GM11168 (cell line): ENCODE results near the gene GALNT18.

ENCODE experiments used
- in situ Hi-C: fragments of 300-500 bp; cut with MboI; formaldehyde crosslinking; loops from one replicate; pipeline ENCODE4 v1.12.0; 2022; ENCODE audit warnings: low sequenced_read_pairs; ENCODE audit not compliant: unreplicated experiment

Gene GALNT18

GRCh38 chr11:11536650-11537049 lies 85.2 kb downstream of the GALNT18 start:
- in situ Hi-C loops, result no loop called here

GRCh38 chr11:11535611-11536010 lies 86.2 kb downstream of the GALNT18 start:
- in situ Hi-C loops, result no loop called here

DNA sequence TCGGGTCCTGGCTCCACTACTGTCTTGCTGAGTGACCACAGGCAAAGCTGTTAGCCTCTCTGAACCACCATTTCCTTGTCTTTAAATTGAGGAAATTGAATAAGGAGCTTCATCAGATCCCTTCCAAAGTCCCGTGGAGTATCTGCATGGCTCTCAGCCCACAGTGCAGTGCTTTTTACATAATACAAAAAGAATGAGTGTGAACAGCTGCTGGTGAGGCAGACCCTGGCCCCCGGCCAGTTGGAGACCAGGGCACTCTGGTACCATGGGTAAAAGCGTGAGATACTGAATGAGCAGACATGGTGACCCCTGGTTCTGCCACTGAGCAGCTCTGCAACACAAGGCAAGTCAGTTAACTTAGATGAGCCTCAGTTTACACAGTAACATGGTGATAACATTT lies 86.8 kb downstream of the GALNT18 start:
- in situ Hi-C loops, result no loop called here

GRCh38 chr11:11533751-11534150 lies 88.1 kb downstream of the GALNT18 start:
- in situ Hi-C loops, result no loop called here

DNA sequence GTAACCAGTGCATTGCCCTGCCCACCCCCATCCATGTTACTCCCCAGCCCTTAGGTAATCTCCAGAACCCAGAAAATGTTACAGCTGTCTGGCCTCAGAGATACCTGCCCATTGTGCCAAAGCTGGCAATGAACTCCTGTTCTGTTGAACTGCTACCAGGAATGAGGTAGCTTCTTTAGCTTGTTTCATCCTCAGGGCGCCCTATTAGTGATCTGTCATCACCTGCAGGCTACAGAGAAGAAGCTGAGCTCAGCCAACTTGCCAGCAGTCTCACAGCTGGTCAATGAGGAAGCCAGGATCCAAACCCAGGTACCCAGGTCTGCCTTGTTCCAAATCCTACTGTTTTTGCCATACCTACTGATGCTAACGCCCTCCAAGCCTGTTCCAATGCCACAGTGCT lies 88.7 kb downstream of the GALNT18 start:
- in situ Hi-C loops, result no loop called here

DNA sequence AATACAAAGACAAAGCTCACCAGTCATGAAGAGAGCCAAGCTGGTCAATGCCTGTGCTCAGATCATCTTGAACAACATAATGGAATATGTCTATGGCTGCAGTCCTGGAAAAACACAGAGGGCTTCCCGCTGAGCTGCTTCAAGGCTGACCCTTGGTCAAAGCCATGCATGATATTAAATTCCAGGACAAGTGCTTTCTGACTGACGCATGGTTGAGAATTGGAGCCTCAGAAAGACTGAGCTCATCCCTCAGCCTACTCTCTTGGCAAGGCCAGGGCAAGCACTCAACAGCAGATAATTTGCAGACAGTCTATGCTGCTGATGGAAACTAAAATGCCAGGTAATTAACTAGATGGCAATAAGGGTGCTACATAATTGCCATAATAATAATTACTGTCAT lies 89.2 kb downstream of the GALNT18 start:
- in situ Hi-C loops, result no loop called here

DNA sequence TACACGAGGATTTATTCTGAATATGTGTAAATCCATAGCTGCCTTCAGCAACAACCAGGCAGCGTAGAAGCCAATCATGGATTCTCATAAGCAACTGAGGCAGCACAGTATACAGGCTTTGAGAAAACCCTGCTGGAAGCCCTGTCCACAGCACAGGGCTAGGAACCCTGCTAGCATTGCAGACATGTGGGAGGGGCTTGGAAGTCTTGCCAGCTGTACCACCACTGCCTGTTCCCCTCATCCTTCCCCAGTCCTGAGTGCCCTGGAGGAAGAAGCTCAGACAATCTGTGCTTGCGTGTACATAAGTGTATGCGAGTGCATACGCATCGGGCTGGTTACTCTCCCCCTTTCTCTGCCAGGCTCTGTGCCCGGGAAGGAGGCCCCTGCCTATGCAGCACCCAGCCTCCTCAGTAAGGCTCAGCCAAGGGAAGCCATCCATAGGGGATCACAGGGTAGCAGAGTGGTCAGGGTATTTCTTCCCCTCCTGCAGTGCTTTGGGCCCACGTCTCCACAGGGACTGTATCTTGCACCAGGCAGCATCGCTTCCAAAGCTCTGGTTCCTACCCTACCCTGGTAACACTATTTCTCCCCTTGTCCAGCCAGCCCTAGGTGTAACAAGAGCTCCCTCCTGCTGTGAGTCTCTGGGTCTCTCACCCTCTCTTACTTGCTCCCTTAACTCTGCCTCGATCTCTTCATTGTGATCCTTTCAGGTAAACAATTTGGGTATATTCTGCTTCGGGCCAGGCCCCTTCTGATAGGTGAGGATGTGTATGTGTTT lies 90.5 kb downstream of the GALNT18 start:
- in situ Hi-C loops, result no loop called here

GRCh38 chr11:11528986-11529385 lies 92.8 kb downstream of the GALNT18 start:
- in situ Hi-C loops, result no loop called here

DNA sequence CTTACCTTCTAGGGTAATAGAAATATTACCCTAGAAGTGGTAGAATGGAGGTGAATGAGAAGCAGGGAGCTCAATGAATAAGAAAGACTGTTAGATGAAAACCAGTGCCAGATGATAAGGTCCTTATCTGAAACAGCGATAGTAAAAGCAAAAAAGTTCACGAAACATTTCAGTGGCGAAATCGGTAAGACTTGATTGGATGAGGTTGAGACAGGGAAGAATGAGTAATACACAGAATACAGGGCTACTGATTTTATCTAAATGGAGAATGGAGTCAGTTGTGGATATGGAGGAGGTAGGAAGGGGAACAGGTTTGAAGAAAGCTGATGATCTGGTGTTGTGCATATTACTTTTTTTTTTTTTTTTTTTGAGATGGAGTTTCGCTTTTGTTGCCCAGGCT lies 96.5 kb downstream of the GALNT18 start:
- in situ Hi-C loops, result no loop called here

DNA sequence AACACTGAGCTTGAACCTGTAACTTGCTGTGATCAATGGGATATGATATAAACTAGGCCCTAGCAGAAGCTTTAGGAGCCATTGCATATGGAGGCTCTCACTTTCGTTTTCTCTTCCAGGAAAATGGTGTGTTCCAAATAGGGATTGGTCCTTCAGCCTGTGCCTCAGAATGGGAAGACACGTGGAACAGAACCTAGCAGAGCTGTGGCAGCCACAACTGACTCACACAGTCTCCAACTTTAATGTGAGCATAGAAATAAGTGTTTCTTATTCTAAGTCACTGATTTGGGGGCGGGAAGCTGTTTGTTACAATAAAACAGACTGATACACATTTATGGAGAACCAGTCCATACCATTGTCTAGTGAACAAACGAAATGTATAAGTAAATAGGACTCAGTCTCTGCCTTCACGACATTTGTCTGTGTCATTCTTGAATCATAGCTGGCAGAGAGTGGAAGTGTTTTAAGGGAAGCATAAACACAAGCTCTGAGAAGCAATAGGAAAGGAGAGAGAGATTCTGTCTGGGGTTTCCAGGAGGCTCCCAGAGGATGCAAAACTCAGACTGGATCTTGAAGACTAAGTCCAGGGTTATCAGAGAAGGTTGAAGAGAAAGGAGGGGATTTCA lies 97.3 kb downstream of the GALNT18 start:
- in situ Hi-C loops, result no loop called here

DNA sequence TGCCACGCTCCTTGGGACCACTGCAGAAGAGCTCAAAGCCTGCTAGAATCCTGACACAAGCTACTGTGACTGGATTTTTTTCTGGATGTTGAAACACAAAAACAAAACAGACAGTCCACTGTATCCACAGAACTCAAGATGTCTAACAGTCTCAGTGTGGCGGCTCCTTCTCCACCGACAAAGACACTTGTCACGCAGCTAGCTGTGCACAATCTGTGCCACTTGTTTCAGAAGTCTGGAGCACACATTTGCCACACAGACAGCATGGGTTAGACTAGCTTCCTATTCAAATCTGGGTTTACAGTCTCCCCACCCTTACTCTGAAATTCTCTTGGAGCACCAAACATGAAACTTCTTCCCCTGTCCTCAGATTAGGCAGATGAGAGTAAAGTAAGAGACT lies 99.2 kb downstream of the GALNT18 start:
- in situ Hi-C loops, result no loop called here

DNA sequence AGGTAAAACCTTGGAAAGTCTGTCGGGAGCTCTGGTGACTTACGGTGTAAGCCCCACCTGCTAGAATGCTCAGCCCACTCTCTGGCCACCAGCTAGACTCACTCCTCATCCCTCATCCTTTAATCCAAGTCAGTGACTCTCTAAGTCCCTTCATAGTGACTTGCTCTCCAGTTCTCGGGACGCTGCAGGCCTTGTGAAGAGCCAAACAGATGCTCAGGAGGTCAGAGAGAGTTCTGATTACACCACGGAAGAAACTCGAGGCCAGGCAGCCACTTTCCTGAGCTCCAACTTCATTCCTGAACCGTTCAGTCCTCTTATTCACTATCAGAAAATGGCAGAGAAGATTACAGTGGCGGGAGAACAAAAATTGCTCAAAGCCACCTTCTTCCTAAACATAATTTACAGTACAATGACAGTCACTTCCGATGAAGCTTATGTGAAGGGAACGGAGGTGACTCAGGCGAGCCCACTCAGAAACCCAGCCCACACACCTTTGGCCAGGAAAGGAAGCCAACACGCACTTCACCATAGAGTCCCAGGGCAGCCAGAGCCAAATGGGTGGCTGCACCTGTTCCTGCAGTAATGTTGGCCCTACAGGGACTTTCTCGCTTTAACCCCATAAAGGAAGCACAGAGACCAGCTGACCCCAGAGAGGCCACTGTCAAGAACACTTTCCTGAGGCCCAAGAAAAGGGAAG lies 100.4 kb downstream of the GALNT18 start:
- in situ Hi-C loops, result no loop called here

DNA sequence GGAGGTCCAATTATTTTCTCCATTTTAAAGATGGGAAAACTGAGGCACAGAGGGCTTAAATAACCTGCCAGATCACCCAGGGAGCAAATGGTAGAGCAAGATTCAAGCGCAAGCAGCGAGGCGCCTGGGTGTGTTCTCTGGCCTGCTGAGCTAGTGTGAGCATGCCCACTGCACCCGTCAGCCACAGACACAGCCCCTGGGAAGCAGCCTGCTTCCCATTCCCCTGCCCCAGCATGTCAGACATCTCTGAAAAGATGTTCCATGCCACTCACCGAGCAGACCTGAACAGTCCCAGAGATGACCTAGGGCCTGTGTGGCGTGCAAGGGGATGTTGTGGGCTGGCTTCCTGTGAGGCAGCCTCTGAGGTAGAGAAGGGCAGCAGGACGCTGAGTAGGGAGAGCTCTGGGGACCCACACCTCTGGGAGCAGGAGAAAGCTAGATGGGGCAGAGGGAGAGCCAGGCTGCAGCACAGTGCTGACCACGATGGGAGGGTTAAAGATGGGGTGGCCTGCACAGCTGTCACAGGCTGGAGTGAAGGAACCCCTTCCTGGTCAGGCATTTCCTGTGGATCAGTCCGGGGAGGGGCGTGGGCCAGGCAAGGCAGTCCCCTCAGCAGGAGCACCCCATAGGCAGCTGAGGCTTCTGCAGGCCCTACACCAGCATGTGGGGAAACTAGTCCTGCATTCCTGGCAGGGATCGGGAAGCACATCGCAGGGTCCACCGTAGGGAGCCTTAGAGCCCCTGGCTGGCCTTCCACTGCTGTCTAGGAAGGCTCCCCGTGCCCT lies 101.4 kb downstream of the GALNT18 start:
- in situ Hi-C loops, result no loop called here

- in situ Hi-C loops, result no loop called here
These were observed 102.6 kb downstream of the GALNT18 start for GRCh38 chr11:11519184-11519583.

GRCh38 chr11:11514246-11514645 lies 107.6 kb downstream of the GALNT18 start:
- in situ Hi-C loops, result no loop called here

DNA sequence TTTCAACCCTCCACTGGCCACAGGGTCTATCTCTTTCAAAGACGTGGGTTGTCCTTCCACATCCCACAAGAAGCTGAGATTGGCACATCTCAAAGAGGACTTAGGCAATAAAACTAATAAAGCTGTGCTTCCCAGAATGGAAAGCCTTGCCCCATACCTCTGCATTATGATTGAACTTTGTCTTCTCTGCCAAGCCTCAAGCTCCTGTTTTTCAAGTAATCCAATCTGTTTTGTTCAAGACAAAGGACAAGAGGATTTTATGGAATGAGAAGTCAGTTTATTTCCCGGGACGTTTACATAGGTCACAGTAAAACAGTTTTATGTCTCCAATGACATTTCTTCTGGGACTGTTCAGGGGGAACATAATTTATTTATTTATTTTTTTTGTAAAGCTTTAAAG lies 108.4 kb downstream of the GALNT18 start:
- in situ Hi-C loops, result no loop called here

DNA sequence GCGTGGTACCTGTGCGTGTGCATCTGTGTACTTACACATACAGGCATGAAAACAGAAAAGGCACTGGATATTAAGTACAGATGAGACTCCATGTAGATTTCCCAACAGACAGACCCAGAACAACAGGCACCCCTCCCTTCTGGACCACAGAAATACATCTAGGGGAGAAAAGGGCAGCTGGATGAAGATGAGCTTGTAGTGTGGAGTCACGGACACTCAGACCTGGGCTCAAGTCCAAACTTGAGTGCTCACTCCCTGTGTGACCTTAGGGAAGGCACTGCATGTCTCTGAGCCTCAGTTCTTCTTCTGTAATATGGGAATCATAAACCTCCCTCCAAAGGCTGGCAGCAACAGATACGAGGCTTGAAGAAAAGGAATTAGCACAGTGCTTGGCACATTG lies 108.9 kb downstream of the GALNT18 start:
- in situ Hi-C loops, result no loop called here

GRCh38 chr11:11512502-11512901 lies 109.3 kb downstream of the GALNT18 start:
- in situ Hi-C loops, result no loop called here

DNA sequence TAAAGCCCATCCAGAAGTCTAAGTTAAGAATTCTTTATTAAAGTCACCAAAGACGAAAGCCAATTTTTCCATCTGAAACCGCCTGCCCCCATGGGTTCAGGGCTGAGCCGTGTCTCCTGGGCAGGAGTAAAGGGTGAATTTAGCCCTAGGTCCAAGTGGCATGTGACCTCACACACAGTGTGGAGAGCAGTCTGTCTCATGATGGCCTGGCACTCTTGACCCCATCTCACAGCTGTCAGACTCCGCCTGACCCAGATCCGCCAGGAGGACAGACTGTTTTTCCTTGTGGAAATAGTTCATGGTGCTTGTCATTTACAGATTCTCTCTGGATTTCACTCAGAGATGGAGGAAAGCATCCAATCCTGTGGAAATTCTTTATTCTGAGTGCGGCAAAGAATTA lies 109.7 kb downstream of the GALNT18 start:
- in situ Hi-C loops, result no loop called here

GRCh38 chr11:11510939-11511338 lies 110.9 kb downstream of the GALNT18 start:
- in situ Hi-C loops, result no loop called here

DNA sequence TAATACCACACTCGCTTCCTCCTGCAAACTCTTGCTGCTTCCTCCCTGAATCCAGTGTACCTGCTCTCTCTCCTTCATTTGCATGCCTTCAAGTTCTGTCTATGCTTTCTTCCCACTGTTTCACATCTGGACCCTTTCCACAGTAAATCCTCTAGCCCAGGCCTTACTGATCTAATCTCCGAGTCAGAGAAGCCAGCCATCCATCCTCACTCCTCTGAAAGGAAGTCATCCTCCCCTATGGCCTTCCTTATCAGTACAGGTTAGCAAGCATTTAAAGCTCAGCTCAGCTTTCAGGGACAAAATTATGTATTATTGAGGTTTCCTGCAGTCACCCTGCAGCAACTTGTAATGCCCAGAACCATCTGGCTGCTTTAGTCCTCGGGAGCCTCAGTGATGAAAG lies 116.1 kb downstream of the GALNT18 start:
- in situ Hi-C loops, result no loop called here
